ENCODE data around the gene C2CD2. TPM values are rescaled to one million over a fixed set of nuclear protein-coding genes. Genes with fewer than 3 reads are reported as not detected.

The C2CD2 gene
- total RNA-seq, 4 donors from 2014 or later = 6.7 to 22.3 (median 17.3) TPM

DNA sequence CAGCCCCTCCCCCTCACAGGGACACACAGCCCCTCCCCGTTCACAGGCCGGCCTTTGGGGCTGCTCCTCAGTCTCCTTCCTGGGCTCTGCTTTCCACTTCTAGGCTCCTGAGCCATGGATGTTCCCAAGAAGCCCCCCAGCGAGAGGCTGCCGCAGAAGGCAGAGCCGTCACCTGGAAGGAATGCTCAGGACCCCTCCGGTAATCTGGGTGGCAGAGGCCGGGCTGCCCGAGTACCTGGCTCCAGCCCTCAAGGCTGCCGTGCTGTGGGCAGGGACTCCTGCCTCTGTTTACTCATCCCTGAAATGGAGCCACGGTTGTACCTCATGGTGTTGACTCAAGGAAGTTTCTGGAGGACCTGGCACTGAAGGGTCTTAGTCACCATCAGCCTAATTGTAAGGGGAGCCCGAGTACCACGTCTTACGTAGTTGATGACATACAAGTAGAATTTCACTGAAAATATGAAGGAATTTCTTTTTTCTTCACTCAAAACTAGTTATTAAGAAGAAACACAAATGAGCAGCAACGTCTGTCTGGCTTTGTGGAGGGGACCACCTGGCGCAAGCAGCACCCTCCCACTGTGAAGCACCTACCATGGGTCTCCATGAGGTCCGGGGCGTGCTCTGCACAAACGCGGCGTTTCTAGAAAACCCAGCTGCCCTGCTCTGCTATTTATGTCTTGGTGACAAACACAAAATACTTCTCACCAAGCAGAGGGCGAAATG lies 108.3 kb downstream of the C2CD2 start:
- no peak overlapping the region for H3K27ac ChIP-seq

DNA sequence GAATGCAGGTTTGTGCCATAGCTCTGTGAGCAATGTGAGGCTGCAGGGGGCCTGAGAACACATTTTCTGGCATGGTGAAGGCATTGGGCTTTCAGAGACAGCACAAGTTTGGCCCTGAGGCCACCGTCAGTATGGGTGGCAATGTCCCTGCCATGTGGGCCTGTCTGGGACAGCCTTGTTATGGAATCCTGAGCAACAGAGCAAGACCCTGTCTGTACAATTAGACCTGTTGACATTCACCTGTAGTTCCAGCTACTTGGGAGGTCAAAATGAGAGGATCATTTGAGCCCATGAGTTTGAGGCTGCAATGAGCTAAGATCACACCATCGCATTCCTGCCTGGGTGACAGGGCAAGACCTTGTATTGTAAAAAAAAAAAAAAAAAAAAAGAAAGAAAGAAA lies 110.2 kb downstream of the C2CD2 start:
- Histone ChIP-seq H3K36me3 (no peaks in the 10 kb centered on the region), H3K4me3 (no peak overlapping the region), H3K4me1 (no peaks in the 10 kb centered on the region), H3K9me3 (no peaks in the 10 kb centered on the region), H3K27me3 (no peaks in the 10 kb centered on the region), H3K27ac (no peak overlapping the region)
- TF ChIP-seq POLR2A (IDR thresholded peaks at IDR 0.05) = no peak
- TF ChIP-seq, protein P1, sequence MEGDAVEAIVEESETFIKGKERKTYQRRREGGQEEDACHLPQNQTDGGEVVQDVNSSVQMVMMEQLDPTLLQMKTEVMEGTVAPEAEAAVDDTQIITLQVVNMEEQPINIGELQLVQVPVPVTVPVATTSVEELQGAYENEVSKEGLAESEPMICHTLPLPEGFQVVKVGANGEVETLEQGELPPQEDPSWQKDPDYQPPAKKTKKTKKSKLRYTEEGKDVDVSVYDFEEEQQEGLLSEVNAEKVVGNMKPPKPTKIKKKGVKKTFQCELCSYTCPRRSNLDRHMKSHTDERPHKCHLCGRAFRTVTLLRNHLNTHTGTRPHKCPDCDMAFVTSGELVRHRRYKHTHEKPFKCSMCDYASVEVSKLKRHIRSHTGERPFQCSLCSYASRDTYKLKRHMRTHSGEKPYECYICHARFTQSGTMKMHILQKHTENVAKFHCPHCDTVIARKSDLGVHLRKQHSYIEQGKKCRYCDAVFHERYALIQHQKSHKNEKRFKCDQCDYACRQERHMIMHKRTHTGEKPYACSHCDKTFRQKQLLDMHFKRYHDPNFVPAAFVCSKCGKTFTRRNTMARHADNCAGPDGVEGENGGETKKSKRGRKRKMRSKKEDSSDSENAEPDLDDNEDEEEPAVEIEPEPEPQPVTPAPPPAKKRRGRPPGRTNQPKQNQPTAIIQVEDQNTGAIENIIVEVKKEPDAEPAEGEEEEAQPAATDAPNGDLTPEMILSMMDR (IDR thresholded peaks at IDR 0.05) = no peak
- no peak for DNase-seq

More for the DNA sequence above, 108.3 kb downstream of the C2CD2 start:
- Histone ChIP-seq H3K36me3 (no peaks in the 10 kb centered on the region), H3K27me3 (no peaks in the 10 kb centered on the region), H3K9me3 (no peaks in the 10 kb centered on the region), H3K4me1 (no peaks in the 10 kb centered on the region), H3K4me3 (no peak overlapping the region)
- TF ChIP-seq, protein P1 (IDR thresholded peaks at IDR 0.05) = no peak
- TF ChIP-seq POLR2A (IDR thresholded peaks at IDR 0.05) = no peak
- DNase-seq = no peak

DNA sequence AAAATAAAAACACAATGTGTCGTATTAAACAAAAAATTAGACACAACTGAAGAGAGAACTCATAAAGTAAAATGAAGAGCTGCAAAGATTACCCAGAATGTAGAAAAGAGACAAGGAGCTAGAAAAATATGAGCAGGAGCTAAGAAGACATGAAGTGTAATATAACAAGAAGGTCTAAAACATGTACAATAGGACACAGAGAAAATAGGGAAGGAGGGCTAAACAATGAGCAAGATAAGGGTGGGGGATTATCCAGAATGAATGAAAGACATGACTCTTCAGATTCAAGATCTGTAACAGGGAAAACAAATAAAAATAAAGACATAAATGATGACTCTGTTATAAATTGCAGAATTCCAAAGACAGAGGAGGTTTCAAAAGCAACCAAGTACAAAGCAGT lies 112.9 kb downstream of the C2CD2 start:
- Histone ChIP-seq H3K36me3 (peaks cover 0 to 22% (median 0%) of the 10 kb centered on the region in 3 donors), H3K9me3 (no peaks in the 10 kb centered on the region), H3K27ac (no peak overlapping the region), H3K4me3 (no peak overlapping the region), H3K4me1 (no peaks in the 10 kb centered on the region), H3K27me3 (no peaks in the 10 kb centered on the region)
- TF ChIP-seq, protein P1 (IDR thresholded peaks at IDR 0.05) = no peak
- no peak for TF ChIP-seq POLR2A (IDR thresholded peaks at IDR 0.05)
- no peak for DNase-seq

DNA sequence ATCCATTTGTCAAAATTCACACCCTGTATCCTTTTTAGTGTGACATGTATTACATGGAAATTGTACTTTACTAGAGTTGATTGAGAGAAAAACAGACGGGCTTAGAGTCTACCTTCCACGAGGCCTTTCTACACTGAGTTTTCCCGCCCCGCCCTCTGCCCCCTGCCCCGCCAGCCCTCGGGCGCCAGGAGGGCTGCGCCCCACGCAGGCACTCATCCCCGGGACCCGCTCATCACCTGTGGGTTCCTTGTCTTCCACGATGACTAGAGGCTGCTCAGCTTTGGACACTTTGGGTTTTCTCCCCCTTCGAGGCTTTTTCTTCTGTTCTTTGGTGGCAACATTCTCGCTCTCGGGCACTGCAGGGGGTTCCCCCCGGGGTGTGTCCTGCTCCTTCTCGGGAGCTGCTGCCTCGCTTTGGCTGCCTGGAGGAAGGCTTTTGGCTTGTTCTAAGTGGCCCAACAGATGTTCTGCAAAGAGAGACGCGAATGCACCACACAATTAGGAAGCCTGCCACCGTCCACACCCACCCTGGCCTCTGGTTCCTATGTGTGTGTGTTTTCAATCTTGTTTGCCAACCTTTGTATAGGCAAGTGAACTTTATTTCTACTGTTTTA lies 114.3 kb downstream of the C2CD2 start:
- peak in 1 of 3 donors; percentile 22 for DNase-seq
- Histone ChIP-seq H3K27ac (no peak overlapping the region), H3K9me3 (no peaks in the 10 kb centered on the region), H3K27me3 (no peaks in the 10 kb centered on the region), H3K4me1 (no peaks in the 10 kb centered on the region), H3K4me3 (no peak overlapping the region), H3K36me3 (peaks cover 0 to 36% (median 0%) of the 10 kb centered on the region in 3 donors)
- no peak for TF ChIP-seq POLR2A (IDR thresholded peaks at IDR 0.05)
- TF ChIP-seq, protein P1 (IDR thresholded peaks at IDR 0.05) = no peak

DNA sequence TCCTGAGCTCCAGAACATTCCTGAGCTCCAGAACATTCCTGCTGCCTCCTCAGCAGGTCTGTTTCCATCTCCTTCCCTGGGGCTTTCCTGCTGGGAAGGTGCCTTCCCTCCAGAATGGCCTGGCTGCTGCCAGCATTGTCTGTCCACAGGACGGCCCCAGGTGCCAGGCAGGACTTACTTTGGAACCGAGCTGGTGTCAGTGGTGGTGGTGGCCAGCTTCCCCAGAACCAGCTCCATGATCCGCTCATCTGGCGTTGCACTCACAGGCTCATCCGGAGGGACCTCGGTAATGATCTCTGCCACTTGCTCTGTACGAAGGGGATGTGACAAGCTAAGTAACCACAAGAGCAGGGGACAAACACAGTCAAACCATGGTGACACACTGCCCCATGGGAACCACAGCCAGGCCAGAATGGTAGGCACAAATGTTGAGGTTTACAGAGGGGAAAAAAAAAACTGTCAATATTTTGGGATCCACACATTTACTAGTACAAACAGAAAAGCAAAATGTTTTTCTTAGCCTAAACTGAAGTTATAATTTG lies 116.0 kb downstream of the C2CD2 start:
- Histone ChIP-seq H3K4me1 (no peaks in the 10 kb centered on the region), H3K27me3 (no peaks in the 10 kb centered on the region), H3K36me3 (peaks cover 0 to 50% (median 0%) of the 10 kb centered on the region in 3 donors), H3K4me3 (no peak overlapping the region), H3K27ac (no peak overlapping the region), H3K9me3 (no peaks in the 10 kb centered on the region)
- no peak for TF ChIP-seq POLR2A (IDR thresholded peaks at IDR 0.05)
- TF ChIP-seq, protein P1 (IDR thresholded peaks at IDR 0.05) = no peak
- DNase-seq = peak in 1 of 3 donors; percentile 40

All from Peyer's patch (tissue), 4 donors.